ENCODE measurements around the gene REEP2.

The REEP2 gene

DNA sequence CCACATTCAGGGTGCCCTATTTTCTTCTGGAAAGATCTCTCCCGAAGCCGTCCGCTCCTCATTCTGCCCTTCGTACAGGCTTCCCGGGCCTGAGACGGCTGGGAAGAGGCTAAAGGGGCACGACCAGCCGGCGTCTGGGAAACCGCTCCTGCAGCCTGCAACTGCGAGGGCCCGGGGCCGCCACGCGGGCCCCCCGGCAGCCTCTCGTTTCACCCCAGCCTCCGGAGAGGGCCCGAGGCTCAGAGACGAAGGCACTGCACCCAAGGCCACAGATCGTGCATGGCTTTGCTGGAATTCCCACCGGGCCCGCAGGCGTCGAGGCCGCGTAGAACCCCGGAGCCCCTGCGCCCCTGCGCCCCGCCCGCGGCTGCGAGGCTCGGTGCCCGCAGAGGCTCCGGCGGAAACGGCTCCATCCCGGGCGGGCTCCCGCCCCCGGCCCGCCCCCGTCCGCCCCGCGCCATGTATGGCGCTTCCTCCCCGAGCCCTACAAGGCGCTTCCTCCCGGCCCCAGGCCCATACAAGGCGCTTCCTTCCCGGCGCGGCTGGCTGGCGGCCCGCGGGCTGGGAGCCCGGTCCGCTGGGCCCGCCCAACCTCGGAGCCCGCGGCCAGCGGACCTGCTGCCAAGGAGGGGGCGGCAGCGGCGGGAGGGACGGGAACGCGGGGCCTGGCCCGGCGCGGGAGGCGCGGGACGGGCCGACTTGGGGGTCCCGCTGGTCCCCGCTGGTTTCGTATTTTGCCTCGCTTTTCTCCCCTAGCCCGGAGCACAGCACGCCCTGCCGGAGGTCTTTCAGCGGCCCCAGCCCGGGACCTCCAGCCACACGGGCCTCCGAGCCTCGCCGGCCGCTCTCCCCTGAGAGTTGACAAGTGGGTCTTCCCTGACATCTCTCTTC, 53.1 kb downstream of the REEP2 start:
- peak; percentile 50; the same call in 1 of the 2 replicates for TF ChIP-seq POLR2AphosphoS5 (IDR thresholded peaks at IDR 0.05; ENCODE audit: borderline replicate concordance, low read depth, low read length)
- no peak for TF ChIP-seq FOXP2 (optimal IDR thresholded peaks at IDR 0.05; ENCODE audit: control extremely low read depth, extremely low read length, insufficient read depth)
- no peak for TF ChIP-seq EZH2 (IDR thresholded peaks at IDR 0.05)
- Histone ChIP-seq H3K36me3 (ENCODE audit: insufficient read depth, low read length) (no peaks in the 10 kb centered on the region), H3K27ac (0 out of 2 replicates have a peak overlapping the region, but pooled peaks have one; percentile 36), H3K9me3 (ENCODE audit: low read depth, low read length) (no peaks in the 10 kb centered on the region), H3K9ac (ENCODE audit: insufficient read length) (peak overlapping the region; percentile 82), H3K4me3 (peak overlapping the region; percentile 82)
- no peak for DNase-seq (ENCODE audit: low read depth, low spot score)

DNA sequence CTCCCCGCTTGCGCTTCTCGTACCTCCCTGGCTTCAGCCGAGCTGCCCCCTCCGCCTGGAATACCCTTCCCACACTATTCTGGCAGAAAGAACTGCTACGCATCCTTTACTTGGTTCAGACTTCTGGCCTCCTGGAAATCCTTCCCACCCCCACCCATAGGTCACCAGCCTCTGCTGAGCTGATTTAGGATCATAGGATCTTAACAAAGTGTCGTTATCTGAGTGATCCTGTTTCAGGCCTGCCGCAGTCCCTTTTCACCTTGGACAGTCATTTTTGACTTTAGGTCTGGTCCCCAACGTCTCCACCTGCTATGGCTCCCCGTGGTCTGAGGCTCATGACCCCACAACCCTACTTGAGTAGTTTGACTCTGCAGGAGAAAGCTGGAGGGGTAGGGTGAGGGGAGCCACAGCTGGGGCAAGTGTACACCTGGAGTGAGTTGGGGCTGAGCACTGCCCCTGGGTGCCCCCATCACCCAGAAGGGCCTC, 53.7 kb downstream of the REEP2 start:
- no peak for DNase-seq (ENCODE audit: low read depth, low spot score)

DNA sequence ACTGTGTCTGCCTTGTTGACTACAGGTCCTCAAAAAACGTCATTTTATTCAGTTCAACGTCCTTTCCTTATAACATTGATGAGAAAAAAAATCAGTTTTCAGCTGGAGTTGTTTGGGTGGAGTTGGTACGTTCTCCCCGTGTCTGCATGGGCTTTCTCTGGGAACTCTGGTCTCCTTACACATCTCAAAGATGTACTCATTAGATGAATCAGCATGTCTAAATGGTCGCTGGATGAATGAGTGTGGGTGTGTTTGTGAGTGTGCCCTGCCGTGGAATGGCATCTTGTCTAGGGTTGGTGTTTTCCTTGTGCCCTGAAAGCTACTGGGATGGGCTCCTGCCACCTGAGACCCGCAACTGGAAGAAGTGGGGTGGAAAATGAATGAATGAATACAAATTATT, 56.5 kb downstream of the REEP2 start:
- Histone ChIP-seq H3K4me3 (no peak overlapping the region), H3K9ac (ENCODE audit: insufficient read length) (no peak overlapping the region), H3K27ac (no peak overlapping the region), H3K9me3 (ENCODE audit: low read depth, low read length) (no peaks in the 10 kb centered on the region), H3K36me3 (ENCODE audit: insufficient read depth, low read length) (no peaks in the 10 kb centered on the region)
- TF ChIP-seq POLR2AphosphoS5 (IDR thresholded peaks at IDR 0.05; ENCODE audit: borderline replicate concordance, low read depth, low read length) = no peak
- no peak for TF ChIP-seq EZH2 (IDR thresholded peaks at IDR 0.05)
- TF ChIP-seq FOXP2 (optimal IDR thresholded peaks at IDR 0.05; ENCODE audit: control extremely low read depth, extremely low read length, insufficient read depth) = no peak
- DNase-seq (ENCODE audit: low read depth, low spot score) = no peak

More for the DNA sequence above, 53.7 kb downstream of the REEP2 start:
- H3K9ac ChIP-seq (ENCODE audit: insufficient read length) = peak overlapping the region; percentile 82
- H3K36me3 ChIP-seq (ENCODE audit: insufficient read depth, low read length) = no peaks in the 10 kb centered on the region
- peak overlapping the region; percentile 82 for H3K4me3 ChIP-seq
- TF ChIP-seq FOXP2 (optimal IDR thresholded peaks at IDR 0.05; ENCODE audit: control extremely low read depth, extremely low read length, insufficient read depth) = no peak
- no peak for TF ChIP-seq EZH2 (IDR thresholded peaks at IDR 0.05)
- no peak for TF ChIP-seq POLR2AphosphoS5 (IDR thresholded peaks at IDR 0.05; ENCODE audit: borderline replicate concordance, low read depth, low read length)
- H3K9me3 ChIP-seq (ENCODE audit: low read depth, low read length) = no peaks in the 10 kb centered on the region
- 0 out of 2 replicates have a peak overlapping the region, but pooled peaks have one; percentile 36 for H3K27ac ChIP-seq
